ENCODE results near the gene CAP1. TPM values are rescaled to one million over a fixed set of nuclear protein-coding genes. Genes with fewer than 3 reads are reported as not detected.
A peak's percentile ranks its signal among the peaks of the same experiment; 100 is the strongest.

Gene CAP1
- total and polyA plus RNA-seq, 2 donors (not counting 3 experiments of a cell fraction or from before 2014, with no cell fraction given): 191 to 427 TPM

DNA sequence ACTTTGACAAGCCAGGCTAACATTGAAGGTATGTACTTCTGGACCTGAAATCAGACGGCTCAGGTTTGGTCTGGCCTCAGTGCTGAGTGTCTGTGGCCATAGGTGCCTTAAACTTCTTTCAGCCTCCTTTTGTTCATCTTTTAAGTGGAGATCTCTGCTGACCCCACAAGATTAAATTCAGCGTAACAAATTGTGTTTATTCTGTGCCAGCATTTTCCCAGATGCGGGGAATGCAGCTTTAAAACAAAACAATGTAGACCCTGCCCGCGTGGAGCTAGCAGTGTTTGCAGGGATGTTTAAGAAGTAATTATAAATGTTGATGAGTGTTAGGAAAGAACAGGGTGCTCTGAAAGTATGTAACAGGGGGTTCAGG, 923 bp downstream of the CAP1 start:
- Histone ChIP-seq H3K27me3 (ENCODE audit: control insufficient read depth in 2 of 2, insufficient read depth in 2 of 2, low read length in 2 of 2) (no peaks in the 10 kb centered on the region), H3K4me3 (replicated peaks in 1 of 3; ENCODE audit: insufficient read depth in 1 of 3, low read depth in 1 of 3, low read length in 3 of 3) (peak overlapping the region; percentile 76 to 92 (median 90)), H3K27ac (ENCODE audit: insufficient read depth, low read depth, low read length) (peak overlapping the region; percentile 83), H3K36me3 (ENCODE audit: control insufficient read depth in 2 of 2, extremely low read depth in 1 of 2, insufficient read depth in 2 of 2, low read length in 2 of 2) (no peaks in the 10 kb centered on the region), H3K9ac (replicated peaks; ENCODE audit: extremely low read depth, insufficient read depth, low read length) (peak overlapping the region; percentile 89), H3K9me3 (replicated peaks; ENCODE audit: control insufficient read depth, insufficient read depth, low read length) (no peaks in the 10 kb centered on the region), H3K79me2 (ENCODE audit: control insufficient read depth, insufficient read depth, low read length) (peaks cover 59% of the 10 kb centered on the region), H3K9me1 (replicated peaks; ENCODE audit: control insufficient read depth, extremely low read depth, insufficient read depth, low read length) (no peaks in the 10 kb centered on the region), H2AFZ (ENCODE audit: low read depth, low read length) (no peak overlapping the region), H4K20me1 (replicated peaks; ENCODE audit: control insufficient read depth, extremely low read depth, insufficient read depth, low read length) (peaks cover 5% of the 10 kb centered on the region), H3K4me2 (ENCODE audit: insufficient read depth, low read length) (peak overlapping the region; percentile 99), H3K4me1 (ENCODE audit: control insufficient read depth, extremely low read depth, insufficient read depth, low read length) (peaks cover 39% of the 10 kb centered on the region)
- TF ChIP-seq, protein P1, sequence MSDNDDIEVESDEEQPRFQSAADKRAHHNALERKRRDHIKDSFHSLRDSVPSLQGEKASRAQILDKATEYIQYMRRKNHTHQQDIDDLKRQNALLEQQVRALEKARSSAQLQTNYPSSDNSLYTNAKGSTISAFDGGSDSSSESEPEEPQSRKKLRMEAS (IDR thresholded peaks at IDR 0.05; ENCODE audit: insufficient read depth, insufficient read length): no peak
- TF ChIP-seq MYC (IDR thresholded peaks at IDR 0.05; ENCODE audit: low read depth, low read length) (no peak), GATA2 (IDR thresholded peaks at IDR 0.05; ENCODE audit: insufficient read depth, insufficient read length, low read depth, low read length) (no peak), FOS (IDR thresholded peaks at IDR 0.05; ENCODE audit: borderline replicate concordance, insufficient read depth, low read length) (no peak), EZH2 (IDR thresholded peaks at IDR 0.05; ENCODE audit: borderline replicate concordance, low read depth, low read length, severe bottlenecking) (no peak), POLR2A (IDR thresholded peaks at IDR 0.05; ENCODE audit: low read depth, low read length) (no peak)
- no TSS peak for BruUV-seq (replicated peaks)
- DNase-seq (ENCODE audit: low read depth, low spot score) (peak; percentile 39), FAIRE-seq (peak; percentile 21)
- intact Hi-C loops (cut with micrococcal nuclease) (loop anchor here (5.0 kb wide), 1 partner anchor 216 kb away; the partner anchor contains the start of gene ZMPSTE24), dilution Hi-C loops (cut with MboI; ENCODE audit: extremely low pct_ligation_motif_present, low sequenced_read_pairs) (no loop called here)
- ChIA-PET POLR2A (no interaction called here), CTCF (interaction anchor here (1.1 to 1.3 kb wide), 4 partner anchors 15 to 122 kb away, joined by 3 to 4 read pairs (median 3); no protein-coding TSS in a partner anchor)

DNA sequence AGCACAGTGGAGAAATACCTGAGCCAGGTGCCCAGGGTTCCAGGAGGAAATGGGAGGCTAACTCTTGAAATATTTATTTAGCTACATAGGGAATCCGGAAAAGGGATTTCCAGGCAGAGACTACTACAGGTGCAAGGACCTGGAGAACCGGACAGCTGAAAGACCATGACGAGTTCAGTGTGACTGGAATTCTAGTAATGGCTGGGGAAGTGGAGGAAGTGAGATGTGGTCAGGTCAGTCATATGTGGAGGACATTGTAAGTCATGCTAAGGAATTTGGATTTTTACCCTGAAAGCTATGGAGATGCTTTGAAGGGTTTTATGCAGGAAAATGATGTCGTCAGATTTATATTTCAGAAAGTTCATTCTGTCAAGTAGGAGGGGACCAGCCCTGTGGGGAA, 1.8 kb downstream of the CAP1 start:
- H3K27ac ChIP-seq (ENCODE audit: insufficient read depth, low read depth, low read length): peak overlapping the region; percentile 33

More for the DNA sequence above, 1.8 kb downstream of the CAP1 start:
- intact Hi-C loops (cut with micrococcal nuclease) (loop anchor here (5.0 kb wide), 1 partner anchor 215 kb away; the partner anchor contains the start of gene ZMPSTE24), dilution Hi-C loops (cut with MboI; ENCODE audit: extremely low pct_ligation_motif_present, low sequenced_read_pairs) (no loop called here)
- Histone ChIP-seq H4K20me1 (replicated peaks; ENCODE audit: control insufficient read depth, extremely low read depth, insufficient read depth, low read length) (peaks cover 5% of the 10 kb centered on the region), H2AFZ (ENCODE audit: low read depth, low read length) (no peak overlapping the region), H3K9ac (replicated peaks; ENCODE audit: extremely low read depth, insufficient read depth, low read length) (no peak overlapping the region), H3K4me3 (replicated peaks in 1 of 3; ENCODE audit: insufficient read depth in 1 of 3, low read depth in 1 of 3, low read length in 3 of 3) (peak overlapping the region in 1 of 3 experiments; percentile 92), H3K9me3 (replicated peaks; ENCODE audit: control insufficient read depth, insufficient read depth, low read length) (no peaks in the 10 kb centered on the region), H3K36me3 (ENCODE audit: control insufficient read depth in 2 of 2, extremely low read depth in 1 of 2, insufficient read depth in 2 of 2, low read length in 2 of 2) (no peaks in the 10 kb centered on the region), H3K4me1 (ENCODE audit: control insufficient read depth, extremely low read depth, insufficient read depth, low read length) (peaks cover 32% of the 10 kb centered on the region), H3K27me3 (ENCODE audit: control insufficient read depth in 2 of 2, insufficient read depth in 2 of 2, low read length in 2 of 2) (no peaks in the 10 kb centered on the region), H3K4me2 (ENCODE audit: insufficient read depth, low read length) (peak overlapping the region; percentile 99), H3K9me1 (replicated peaks; ENCODE audit: control insufficient read depth, extremely low read depth, insufficient read depth, low read length) (no peaks in the 10 kb centered on the region), H3K79me2 (ENCODE audit: control insufficient read depth, insufficient read depth, low read length) (peaks cover 67% of the 10 kb centered on the region)
- ChIA-PET CTCF (interaction anchor here (0.6 to 1.3 kb wide), 6 partner anchors 10 to 435 kb away, joined by 3 to 7 read pairs (median 3); no protein-coding TSS in a partner anchor), POLR2A (no interaction called here)
- no TSS peak for BruUV-seq (replicated peaks)
- FAIRE-seq: no peak
- TF ChIP-seq, protein P2, sequence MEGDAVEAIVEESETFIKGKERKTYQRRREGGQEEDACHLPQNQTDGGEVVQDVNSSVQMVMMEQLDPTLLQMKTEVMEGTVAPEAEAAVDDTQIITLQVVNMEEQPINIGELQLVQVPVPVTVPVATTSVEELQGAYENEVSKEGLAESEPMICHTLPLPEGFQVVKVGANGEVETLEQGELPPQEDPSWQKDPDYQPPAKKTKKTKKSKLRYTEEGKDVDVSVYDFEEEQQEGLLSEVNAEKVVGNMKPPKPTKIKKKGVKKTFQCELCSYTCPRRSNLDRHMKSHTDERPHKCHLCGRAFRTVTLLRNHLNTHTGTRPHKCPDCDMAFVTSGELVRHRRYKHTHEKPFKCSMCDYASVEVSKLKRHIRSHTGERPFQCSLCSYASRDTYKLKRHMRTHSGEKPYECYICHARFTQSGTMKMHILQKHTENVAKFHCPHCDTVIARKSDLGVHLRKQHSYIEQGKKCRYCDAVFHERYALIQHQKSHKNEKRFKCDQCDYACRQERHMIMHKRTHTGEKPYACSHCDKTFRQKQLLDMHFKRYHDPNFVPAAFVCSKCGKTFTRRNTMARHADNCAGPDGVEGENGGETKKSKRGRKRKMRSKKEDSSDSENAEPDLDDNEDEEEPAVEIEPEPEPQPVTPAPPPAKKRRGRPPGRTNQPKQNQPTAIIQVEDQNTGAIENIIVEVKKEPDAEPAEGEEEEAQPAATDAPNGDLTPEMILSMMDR (IDR thresholded peaks at IDR 0.05; ENCODE audit: extremely low read depth in 1 of 2, insufficient read depth in 1 of 2, low read depth in 1 of 2, low read length in 2 of 2): no peak
- TF ChIP-seq JUN (IDR thresholded peaks at IDR 0.05; ENCODE audit: borderline replicate concordance, insufficient read depth, insufficient read length, low read depth): no peak
- peak; percentile 23 for TF ChIP-seq POLR2AphosphoS5 (IDR thresholded peaks at IDR 0.05; ENCODE audit: insufficient read depth, low read depth, low read length)
- TF ChIP-seq FOS (IDR thresholded peaks at IDR 0.05; ENCODE audit: borderline replicate concordance, insufficient read depth, low read length): no peak
- no peak for TF ChIP-seq EZH2 (IDR thresholded peaks at IDR 0.05; ENCODE audit: borderline replicate concordance, low read depth, low read length, severe bottlenecking)
- no peak for TF ChIP-seq GATA2 (IDR thresholded peaks at IDR 0.05; ENCODE audit: insufficient read depth, insufficient read length, low read depth, low read length)
- TF ChIP-seq POLR2A (IDR thresholded peaks at IDR 0.05; ENCODE audit: low read depth, low read length): peak; percentile 4
- peak; percentile 20 for DNase-seq (ENCODE audit: low read depth, low spot score)
